Measurements from ENCODE around the gene APRT. TPM values are rescaled to one million over a fixed set of nuclear protein-coding genes. Genes with fewer than 3 reads are reported as not detected.

The APRT gene
- total and polyA plus RNA-seq, 2 of the 4 experiments (the other 2 are of a cell fraction), result 40.5 to 157 TPM

DNA sequence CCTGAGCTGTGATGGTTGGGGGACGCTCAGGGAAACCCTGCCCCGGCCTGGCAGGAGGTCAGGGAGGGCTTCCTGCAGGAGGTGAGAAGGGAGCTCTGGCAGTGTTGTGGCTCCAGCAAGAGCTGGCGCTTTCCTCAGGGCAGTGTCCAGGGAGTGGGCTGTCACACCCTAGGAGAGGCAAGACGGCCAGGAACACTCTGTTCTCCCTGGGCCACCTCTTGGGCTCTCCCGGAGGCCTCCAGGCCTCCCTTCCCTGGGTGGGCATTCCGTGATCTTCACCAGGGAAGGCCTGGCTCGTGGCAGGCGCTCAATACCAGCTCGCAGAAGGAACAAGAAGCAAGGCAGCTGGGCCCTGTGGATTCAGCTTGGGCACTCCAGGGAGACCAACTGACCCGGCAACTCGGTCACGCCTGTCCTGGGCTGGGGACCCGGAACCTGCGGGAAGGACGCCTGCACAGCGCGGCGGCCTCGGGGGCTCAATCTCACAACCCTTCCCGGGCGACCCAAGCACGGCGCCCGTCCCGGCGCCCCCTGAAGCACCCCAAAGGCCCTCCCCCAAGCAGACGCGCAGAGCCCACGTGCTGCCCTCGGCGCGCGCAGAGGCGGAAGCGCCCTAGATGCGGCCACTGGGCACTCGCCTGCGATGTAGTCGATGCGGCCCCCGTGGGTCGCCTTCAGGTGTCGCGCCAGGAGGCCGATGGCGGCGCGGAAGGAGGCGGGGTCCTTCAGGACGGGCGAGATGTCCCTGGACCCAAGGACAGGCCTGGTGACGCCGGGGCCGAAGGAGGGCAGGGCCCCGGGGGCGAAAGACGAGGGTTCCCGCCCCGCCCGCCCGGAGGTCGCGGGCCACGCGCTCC lies 588 bp downstream of the APRT start:
- Histone ChIP-seq H4K91ac (ENCODE audit: insufficient read depth, low read depth, low read length) (peak overlapping the region; percentile 81), H2BK120ac (ENCODE audit: low read depth, low read length) (no peak overlapping the region), H2AK9ac (replicated peaks; ENCODE audit: low read depth, low read length, poor library complexity) (peak overlapping the region; percentile 100), H2BK5ac (ENCODE audit: low read depth, low read length, poor library complexity, severe bottlenecking) (peak overlapping the region; percentile 80), H3K4me1 (ENCODE audit: control insufficient read depth, insufficient read depth, low read length) (peaks cover 12% of the 10 kb centered on the region), H4K20me1 (ENCODE audit: insufficient read depth, low read length) (peaks cover 23% of the 10 kb centered on the region), H3K14ac (replicated peaks; ENCODE audit: low read depth, low read length) (peak overlapping the region; percentile 84), H3K23ac (ENCODE audit: low read depth, low read length) (peak overlapping the region; percentile 53; the same call in 1 of the 2 replicates), H3K9me1 (ENCODE audit: insufficient read depth, low read length) (no peaks in the 10 kb centered on the region), H3K4me2 (ENCODE audit: low read depth, low read length) (peak overlapping the region; percentile 90), H3K27me3 (ENCODE audit: control insufficient read depth, insufficient read depth, low read length) (no peaks in the 10 kb centered on the region), H3K79me1 (ENCODE audit: low read depth in 1 of 2, low read length in 2 of 2) (peaks cover 4 to 32% of the 10 kb centered on the region in 2 experiments; a peak in 2 of 4 replicates), H4K8ac (ENCODE audit: low read depth in 2 of 2, low read length in 2 of 2) (peak overlapping the region; percentile 47 to 90), H3K56ac (ENCODE audit: extremely low read depth, insufficient read depth, low read length) (peak overlapping the region; percentile 50), H3K9me3 (ENCODE audit: control insufficient read depth, insufficient read depth, low read length) (no peaks in the 10 kb centered on the region), H3K27ac (ENCODE audit: insufficient read depth, low read length) (peak overlapping the region; percentile 84), H2AFZ (replicated peaks; ENCODE audit: low read length, poor library complexity) (peak overlapping the region; percentile 97), H2BK15ac (ENCODE audit: low read depth, low read length) (no peak overlapping the region), H3K9ac (ENCODE audit: low read depth, low read length) (peak overlapping the region; percentile 76), H2BK20ac (ENCODE audit: low read depth, low read length) (no peak overlapping the region), H3K36me3 (ENCODE audit: control insufficient read depth, insufficient read depth, low read length) (peaks cover 19% of the 10 kb centered on the region), H3K4me3 (ENCODE audit: insufficient read depth, low read depth, low read length) (peak overlapping the region; percentile 60), H4K5ac (ENCODE audit: low read depth, low read length) (peak overlapping the region; percentile 65; the same call in 1 of the 2 replicates), H3K4ac (ENCODE audit: low read depth, low read length) (peak overlapping the region; percentile 90), H3K18ac (ENCODE audit: low read depth, low read length) (peak overlapping the region; percentile 8; the same call in 1 of the 2 replicates), H2AK5ac (ENCODE audit: low read depth, low read length) (peak overlapping the region; percentile 96)
- in situ Hi-C loops (cut with MboI; ENCODE audit: low sequenced_read_pairs), result no loop called here
- intact Hi-C loops (cut with micrococcal nuclease), result loop anchor here (5.0 kb wide), 1 partner anchor 406 kb away; the partner anchor contains the start of gene ZNF778
- POLR2A ChIA-PET (ENCODE audit: unreplicated experiment), result no interaction called here
- peak; percentile 69 for DNase-seq
- ATAC-seq (ENCODE audit: low read depth), result peak; percentile 79
- CTCF ChIA-PET, result interaction anchor here (1.6 to 1.8 kb wide), 3 partner anchors 46 to 74 kb away, joined by 4 to 7 read pairs (median 7); partner anchors contain the start of genes GALNS and TRAPPC2L
- dilution Hi-C loops (cut with HindIII; ENCODE audit: low sequenced_read_pairs, unreplicated experiment), result no loop called here
- no TSS peak for BruUV-seq (replicated peaks)
- peak; percentile 81; the same call in 1 of the 2 replicates for TF ChIP-seq POLR2A (IDR thresholded peaks at IDR 0.05; ENCODE audit: low read depth, low read length)
- TF ChIP-seq, protein P1, sequence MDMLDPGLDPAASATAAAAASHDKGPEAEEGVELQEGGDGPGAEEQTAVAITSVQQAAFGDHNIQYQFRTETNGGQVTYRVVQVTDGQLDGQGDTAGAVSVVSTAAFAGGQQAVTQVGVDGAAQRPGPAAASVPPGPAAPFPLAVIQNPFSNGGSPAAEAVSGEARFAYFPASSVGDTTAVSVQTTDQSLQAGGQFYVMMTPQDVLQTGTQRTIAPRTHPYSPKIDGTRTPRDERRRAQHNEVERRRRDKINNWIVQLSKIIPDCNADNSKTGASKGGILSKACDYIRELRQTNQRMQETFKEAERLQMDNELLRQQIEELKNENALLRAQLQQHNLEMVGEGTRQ (IDR thresholded peaks at IDR 0.05; ENCODE audit: low read depth, low read length), result peak; percentile 95
- TF ChIP-seq CHD1 (IDR thresholded peaks at IDR 0.05; ENCODE audit: low read depth, low read length), result 0 out of 2 replicates have a peak, but pooled peaks have one; percentile 38
- no peak for TF ChIP-seq RFX5 (IDR thresholded peaks at IDR 0.05; ENCODE audit: low read depth, low read length)
- TF ChIP-seq MXI1 (IDR thresholded peaks at IDR 0.05; ENCODE audit: borderline replicate concordance, low read depth, low read length), result peak; percentile 74
- TF ChIP-seq RAD21 (IDR thresholded peaks at IDR 0.05; ENCODE audit: low read length), result no peak
- 0 out of 2 replicates have a peak, but pooled peaks have one; percentile 46 for TF ChIP-seq BHLHE40 (IDR thresholded peaks at IDR 0.05; ENCODE audit: low read depth, low read length)
- WGBS, 2 experiments (ENCODE audit: extremely low coverage in 2 of 2, insufficient read length in 1 of 2), result 0% methylated on average over 24 of the region's 65 CpGs; no CpG with 5 or more reads in 1 of the 2 experiments

All from IMR-90 (cell line).